Gastroesophageal sphincter (tissue), 3 donors: Measurements from ENCODE around the gene TSC22D2.

Experiments
- CTCF ChIP-seq, 4 experiments: fragments of 200-600 bp in 2 of 4; fragments of 450-650 bp in 2 of 4; sonication (generic) in 1 of 4; IDR thresholded peaks; one replicate each; pipeline ENCODE4 v1.5.1; 2017 to 2019; ENCODE audit warnings: antibody characterized with exemption in 4 of 4, mild to moderate bottlenecking in 2 of 4, moderate library complexity in 2 of 4
- EP300 ChIP-seq: sonication (generic); formaldehyde crosslinking; IDR thresholded peaks from one replicate; pipeline ENCODE4 v1.6.1; 2017; ENCODE audit warnings: antibody characterized with exemption, mild to moderate bottlenecking
- POLR2AphosphoS5 ChIP-seq: sonication (generic); formaldehyde crosslinking; IDR thresholded peaks from one replicate; pipeline ENCODE4 v1.6.1; 2017; ENCODE audit warnings: antibody characterized with exemption

GRCh38 chr3:150402217-150402616 lies 5.9 kb upstream of the TSC22D2 start:
- TF ChIP-seq CTCF (IDR thresholded peaks at IDR 0.05) (no peak), POLR2AphosphoS5 (no peak), EP300 (no peak)
